Medulla oblongata (tissue), 1 donor: Measurements from ENCODE around the gene ERC2.
"Not testable (repeated sequence)": the region's sequence is repeated elsewhere in the genome, so short reads cannot be mapped to it uniquely, and the experiment has no call there.

Experiments used
- DNase-seq: peaks from one replicate; pipeline ENCODE4 v3.0.0-alpha.2; 2015; ENCODE audit errors: extremely low spot score

The ERC2 gene

GRCh38 chr3:56309465-56309864, 158.8 kb downstream of the ERC2 start:
- no peak for DNase-seq

- DNase-seq, result no peak
Measured at GRCh38 chr3:56308471-56308870, 159.8 kb downstream of the ERC2 start.

- no peak for DNase-seq
Measured at GRCh38 chr3:56304069-56304468, 164.2 kb downstream of the ERC2 start.

- peak; percentile 84 for DNase-seq
Measured at GRCh38 chr3:56303487-56303886, 164.8 kb downstream of the ERC2 start.

GRCh38 chr3:56302417-56302816, 165.8 kb downstream of the ERC2 start:
- DNase-seq, result no peak

GRCh38 chr3:56297281-56297840, 170.9 kb downstream of the ERC2 start:
- no peak for DNase-seq

GRCh38 chr3:56296361-56296760, 171.9 kb downstream of the ERC2 start:
- DNase-seq, result no peak

GRCh38 chr3:56295161-56295560, 173.1 kb downstream of the ERC2 start:
- no peak for DNase-seq

- DNase-seq, result no peak
Measured at GRCh38 chr3:56294286-56294685, 174.0 kb downstream of the ERC2 start.

GRCh38 chr3:56291953-56292352, 176.3 kb downstream of the ERC2 start:
- no peak for DNase-seq

- no peak for DNase-seq
Measured at GRCh38 chr3:56291244-56291680, 177.0 kb downstream of the ERC2 start.

- no peak for DNase-seq
Measured at GRCh38 chr3:56290374-56290773, 177.9 kb downstream of the ERC2 start.

GRCh38 chr3:56288258-56288657, 180.0 kb downstream of the ERC2 start:
- DNase-seq, result no peak

GRCh38 chr3:56282341-56282740, 185.9 kb downstream of the ERC2 start:
- no peak for DNase-seq

- DNase-seq, result no peak
Measured at GRCh38 chr3:56277236-56277635, 191.0 kb downstream of the ERC2 start.

GRCh38 chr3:56275120-56275519, 193.1 kb downstream of the ERC2 start:
- no peak for DNase-seq

GRCh38 chr3:56269755-56270535, 198.3 kb downstream of the ERC2 start:
- no peak for DNase-seq

GRCh38 chr3:56268616-56269383, 199.5 kb downstream of the ERC2 start:
- no peak for DNase-seq

- DNase-seq, result not testable (repeated sequence)
Measured at GRCh38 chr3:56261852-56262251, 206.4 kb downstream of the ERC2 start.

GRCh38 chr3:56260262-56260661, 208.0 kb downstream of the ERC2 start:
- no peak for DNase-seq

GRCh38 chr3:56257826-56258225, 210.4 kb downstream of the ERC2 start:
- DNase-seq, result no peak

- DNase-seq, result no peak
Measured at GRCh38 chr3:56254835-56255234, 213.4 kb downstream of the ERC2 start.
